Adipose tissue (tissue), 3 donors: ENCODE results near the gene AMER3. TPM values are rescaled to one million over a fixed set of nuclear protein-coding genes. Genes with fewer than 3 reads are reported as not detected.

Experiments
- H3K27ac ChIP-seq: one replicate; pipeline ENCODE4 v1.5.1; 2013; ENCODE audit warnings: low read depth, low read length
- WGBS, 3 donors: extraction: QIAGEN DNeasy Blood & Tissue Kit; methylation state at CpG; one replicate each; pipeline ENCODE4 v1.1.7; 2013; 5-methylcytosine and 5-hydroxymethylcytosine counted together
- polyA plus RNA-seq, 3 donors: library from polyadenylated mRNA; stranded (reverse); fragments of 200-250 nt; gene quantifications; one replicate each; pipeline ENCODE4 v1.2.3, GENCODE V29; 2013
- donor health status: healthy with polysubstance abuse.
- donor health status: Bipolar disorder and iron deficiency.
- donor health status: healthy.

AMER3 gene
- polyA plus RNA-seq, 3 donors = 0.03 to 0.28 (median 0.11) TPM

DNA sequence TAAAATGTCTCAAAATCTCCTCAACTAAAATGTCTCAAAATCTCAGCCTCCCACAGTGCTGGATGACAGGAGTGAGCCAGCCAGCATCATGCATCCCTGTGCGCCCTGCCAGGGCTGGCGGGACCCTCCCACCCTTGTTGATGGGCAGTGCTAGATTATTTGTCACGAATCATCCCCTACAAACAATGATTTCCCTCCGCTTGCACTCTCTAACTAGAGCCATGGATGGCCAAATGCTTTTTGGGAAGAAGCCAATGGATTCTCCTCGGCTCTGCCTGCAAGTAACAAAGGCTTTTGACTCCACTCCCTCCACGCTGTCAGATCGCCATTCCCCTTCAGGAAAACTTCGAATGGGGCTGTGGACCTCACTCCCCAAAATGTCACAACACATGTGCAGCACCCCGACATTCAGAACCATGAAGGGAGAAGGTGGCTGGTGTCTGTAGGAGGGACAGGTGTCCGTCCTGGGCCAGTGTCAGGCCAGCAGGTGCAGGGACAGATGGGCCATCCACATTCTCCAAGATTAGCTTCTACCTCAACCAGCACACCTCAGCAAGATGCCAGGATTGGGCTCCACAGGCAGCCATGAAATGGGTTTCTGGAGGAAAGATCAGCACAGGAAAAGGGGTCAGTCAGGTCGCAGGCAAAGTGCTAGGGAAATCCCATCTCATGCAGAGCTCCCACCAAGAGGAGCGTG is 11.5 kb downstream of the AMER3 start:
- 71 to 84% (median 76%) methylated on average over 12 of the region's 12 CpGs for WGBS, 3 donors
- H3K27ac ChIP-seq = no peak overlapping the region

DNA sequence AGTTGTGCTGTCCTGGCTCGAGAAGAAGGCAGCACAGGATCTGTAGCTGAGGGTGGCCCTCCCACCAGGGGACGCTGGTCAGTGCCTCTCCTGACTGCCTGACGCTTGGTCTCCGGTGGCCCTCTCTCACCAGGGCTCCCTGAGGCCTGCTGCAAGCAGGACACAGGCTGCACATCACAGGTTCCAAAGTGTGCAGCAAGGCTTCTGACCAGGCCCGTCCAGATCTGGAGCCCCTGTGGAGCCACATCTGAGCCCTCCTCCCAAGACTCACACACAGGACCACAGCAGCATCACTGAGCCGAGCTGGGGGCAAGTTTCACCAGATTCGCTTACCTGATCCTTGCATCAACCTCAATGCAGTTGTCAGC is 12.1 kb downstream of the AMER3 start:
- 61 to 80% (median 73%) methylated on average over 7 of the region's 7 CpGs for WGBS, 3 donors
- no peak overlapping the region for H3K27ac ChIP-seq

DNA sequence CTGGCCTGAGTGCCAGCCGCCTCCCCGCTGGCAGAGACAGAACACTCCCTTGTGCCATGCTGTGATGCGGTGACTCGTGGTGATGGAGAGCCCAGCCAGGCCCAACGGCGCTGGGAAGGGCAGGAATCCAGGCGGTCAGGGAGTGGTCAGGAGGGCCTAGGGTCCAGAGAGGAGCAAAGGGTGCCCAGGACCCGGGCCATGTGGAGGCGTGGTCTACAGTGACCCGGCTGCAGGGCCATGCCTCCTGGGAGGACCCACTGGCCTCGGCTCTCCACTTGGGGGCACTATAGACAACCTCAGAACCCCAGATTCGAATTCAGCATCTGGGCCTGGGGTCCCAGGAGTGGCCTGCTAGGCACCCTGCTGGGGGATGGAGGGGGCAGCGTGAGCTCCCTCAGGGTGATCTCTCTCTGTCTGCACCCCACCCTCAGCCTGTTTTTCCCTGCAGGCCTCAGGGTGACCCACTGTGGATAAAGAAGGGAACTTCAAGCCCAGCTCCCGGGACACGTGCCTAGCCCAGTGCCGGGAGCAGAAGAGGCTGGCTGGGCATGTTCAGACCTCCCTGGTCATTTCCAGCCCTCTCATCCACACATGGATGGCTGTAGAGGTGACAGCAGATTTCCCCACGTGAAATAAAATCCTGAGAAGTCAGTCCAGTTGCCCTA is 13.0 kb downstream of the AMER3 start:
- WGBS, 3 donors = 78 to 83% (median 81%) methylated on average over 17 of the region's 17 CpGs
- H3K27ac ChIP-seq = no peak overlapping the region

DNA sequence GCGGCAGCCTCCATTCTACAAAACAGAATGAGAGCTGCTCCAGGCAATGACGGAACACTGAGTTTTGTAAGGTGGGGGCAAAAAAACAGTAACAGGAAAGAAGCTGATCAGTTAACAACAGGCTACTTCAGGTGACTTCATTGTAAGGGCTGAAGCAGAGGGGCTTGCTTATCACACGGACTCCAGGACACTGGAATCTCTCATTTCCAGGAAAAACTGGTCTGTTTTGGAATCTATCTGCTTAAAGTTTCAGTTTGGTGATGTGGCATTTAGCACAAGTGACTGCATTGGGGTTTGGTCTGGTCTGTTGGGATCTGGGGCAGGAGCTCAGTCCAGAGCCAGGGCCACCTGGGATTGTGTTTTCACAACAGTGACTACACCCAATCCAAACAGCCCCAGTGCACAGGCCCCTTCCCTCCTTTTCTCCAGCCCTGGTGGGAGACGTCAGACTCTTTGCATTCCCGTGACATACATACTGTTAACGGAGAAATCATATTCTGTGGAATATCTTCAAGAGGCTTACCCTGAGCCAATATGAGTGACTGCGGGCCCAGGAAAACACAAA is 14.1 kb downstream of the AMER3 start:
- 70 to 78% (median 73%) methylated on average over 7 of the region's 7 CpGs for WGBS, 3 donors
- H3K27ac ChIP-seq = no peak overlapping the region

DNA sequence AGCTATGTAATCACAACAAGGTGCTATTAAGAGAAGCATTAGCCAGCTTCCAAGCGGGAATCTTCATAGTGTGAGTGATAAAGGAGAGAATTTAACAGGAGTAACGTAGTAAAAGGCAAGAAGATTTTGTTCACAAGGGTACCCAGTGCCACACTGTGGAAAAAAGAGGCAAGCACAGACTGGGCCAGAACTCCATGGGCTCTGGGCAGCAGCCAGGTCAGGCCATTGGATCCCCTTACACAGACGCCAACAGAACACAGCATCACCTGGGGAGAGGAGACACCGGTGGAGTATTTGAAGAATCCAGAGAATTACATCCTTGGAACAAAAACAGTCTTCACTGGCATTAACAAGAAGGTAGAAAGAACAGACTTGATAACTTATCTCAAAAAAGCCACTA is 21.2 kb downstream of the AMER3 start:
- H3K27ac ChIP-seq = no peak overlapping the region
- 33 to 50% (median 42%) methylated on average over 4 of the region's 4 CpGs for WGBS, 3 donors

DNA sequence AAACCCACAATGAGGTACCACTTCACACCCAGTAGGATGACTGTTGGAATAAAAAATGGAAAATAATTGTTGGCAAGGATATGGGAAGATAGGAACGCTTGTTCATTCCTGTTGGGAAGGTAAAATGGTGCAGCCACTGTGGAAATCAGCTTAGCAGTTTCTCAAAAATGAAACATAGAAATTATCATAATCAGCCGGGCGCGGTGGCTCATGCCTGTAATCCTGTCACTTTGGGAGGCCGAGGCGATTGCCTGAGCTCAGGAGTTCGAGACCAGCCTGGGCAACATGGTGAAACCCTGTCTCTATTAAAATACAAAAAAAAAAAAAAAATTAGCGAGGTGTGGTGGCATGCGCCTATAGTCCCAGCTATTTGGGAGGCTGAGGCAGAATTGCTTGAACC is 23.4 kb downstream of the AMER3 start:
- H3K27ac ChIP-seq = no peak overlapping the region
- WGBS, 3 donors = 85 to 97% (median 91%) methylated on average over 9 of the region's 9 CpGs

DNA sequence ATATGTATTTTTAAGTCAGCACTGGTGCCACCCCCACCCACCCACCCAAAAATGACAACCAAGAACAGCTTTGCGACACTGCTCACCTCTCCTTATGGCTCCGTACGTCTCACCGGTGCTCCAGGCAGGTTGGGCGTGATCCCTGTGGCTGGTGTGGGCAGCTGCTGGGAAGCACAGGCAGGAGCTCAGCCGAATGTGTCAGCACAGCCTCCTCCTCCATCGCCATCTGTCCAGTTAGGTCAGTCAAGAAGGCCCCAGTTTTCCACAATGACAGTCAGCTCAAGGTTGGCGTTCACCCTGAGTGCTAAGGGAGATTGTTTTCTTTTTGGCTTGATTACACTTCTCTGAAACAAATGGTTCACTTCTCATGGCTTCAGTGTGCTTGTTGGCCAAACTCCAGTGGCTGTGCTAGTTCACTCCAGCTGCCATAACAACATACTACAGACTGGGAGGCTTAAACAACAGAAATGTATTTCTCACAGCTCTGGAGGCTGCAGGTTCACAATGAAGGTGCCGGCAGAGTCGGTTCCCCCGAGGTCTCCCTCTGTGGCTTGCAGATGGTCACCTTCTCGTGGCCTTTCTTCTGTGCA is 30.2 kb downstream of the AMER3 start:
- 37 to 88% (median 84%) methylated on average over 12 of the region's 12 CpGs for WGBS, 3 donors
- H3K27ac ChIP-seq = no peak overlapping the region

DNA sequence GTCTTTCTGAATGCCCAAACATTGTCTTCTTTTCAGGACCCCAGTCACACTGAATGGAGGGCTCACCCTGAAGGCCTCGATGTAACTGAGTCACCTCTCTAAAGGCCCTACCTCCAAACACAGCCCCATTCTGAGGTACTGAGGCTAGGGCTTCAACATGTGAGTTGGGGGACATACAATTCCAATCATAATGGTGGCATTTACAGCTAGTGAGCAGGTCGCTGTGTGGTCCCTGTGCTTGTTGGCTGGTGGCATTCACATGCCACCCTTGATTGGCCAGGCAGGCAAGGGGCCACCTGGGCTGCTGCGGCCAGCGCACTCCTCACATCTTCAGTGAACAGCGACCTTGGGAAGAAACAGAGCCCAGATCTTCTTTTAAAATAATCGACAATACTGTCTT is 30.7 kb downstream of the AMER3 start:
- 91 to 93% (median 92%) methylated on average over 6 of the region's 6 CpGs for WGBS, 3 donors

DNA sequence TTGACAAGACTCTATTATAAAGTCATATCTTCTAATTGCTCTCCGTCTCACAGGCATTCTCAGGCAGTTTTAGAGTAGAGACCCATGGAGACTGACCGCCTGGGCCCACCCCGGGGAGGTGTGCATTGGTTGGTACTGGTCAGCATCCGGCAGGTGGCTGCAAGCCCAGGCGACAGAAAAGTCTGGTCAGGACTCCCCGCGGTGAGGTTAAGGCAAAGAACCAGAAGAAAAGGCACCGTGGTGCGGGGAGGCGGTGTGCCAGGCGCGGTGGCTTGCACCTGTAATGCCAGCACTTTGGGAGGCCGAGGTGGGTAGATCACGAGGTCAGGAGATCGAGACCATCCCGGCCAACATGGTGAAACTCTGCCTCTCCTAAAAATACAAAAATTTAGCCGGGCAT is 32.5 kb downstream of the AMER3 start:
- 86 to 91% (median 89%) methylated on average over 17 of the region's 17 CpGs for WGBS, 3 donors
- no peak overlapping the region for H3K27ac ChIP-seq

More for the DNA sequence above, 30.7 kb downstream of the AMER3 start:
- no peak overlapping the region for H3K27ac ChIP-seq

DNA sequence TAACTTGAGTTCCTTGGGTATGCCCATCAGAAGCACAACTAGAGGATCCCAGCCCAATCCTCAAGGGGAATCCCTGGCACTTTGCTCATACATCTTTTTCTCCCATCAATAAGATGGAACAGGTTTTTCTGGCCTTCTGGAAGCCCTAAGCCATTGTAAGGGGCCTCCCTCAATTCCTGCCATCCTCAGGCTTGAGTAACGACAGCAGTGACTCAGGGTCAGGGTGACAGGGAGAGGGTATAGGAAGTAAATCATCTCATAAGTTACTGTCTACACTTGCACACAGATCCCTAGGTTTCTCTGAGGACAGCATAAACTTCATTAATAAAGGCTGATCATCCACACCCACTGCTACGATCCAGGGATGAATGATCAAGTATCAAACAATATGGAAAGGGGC is 35.0 kb downstream of the AMER3 start:
- WGBS, 3 donors = 74 to 79% (median 76%) methylated on average over 2 of the region's 2 CpGs
- H3K27ac ChIP-seq = no peak overlapping the region

DNA sequence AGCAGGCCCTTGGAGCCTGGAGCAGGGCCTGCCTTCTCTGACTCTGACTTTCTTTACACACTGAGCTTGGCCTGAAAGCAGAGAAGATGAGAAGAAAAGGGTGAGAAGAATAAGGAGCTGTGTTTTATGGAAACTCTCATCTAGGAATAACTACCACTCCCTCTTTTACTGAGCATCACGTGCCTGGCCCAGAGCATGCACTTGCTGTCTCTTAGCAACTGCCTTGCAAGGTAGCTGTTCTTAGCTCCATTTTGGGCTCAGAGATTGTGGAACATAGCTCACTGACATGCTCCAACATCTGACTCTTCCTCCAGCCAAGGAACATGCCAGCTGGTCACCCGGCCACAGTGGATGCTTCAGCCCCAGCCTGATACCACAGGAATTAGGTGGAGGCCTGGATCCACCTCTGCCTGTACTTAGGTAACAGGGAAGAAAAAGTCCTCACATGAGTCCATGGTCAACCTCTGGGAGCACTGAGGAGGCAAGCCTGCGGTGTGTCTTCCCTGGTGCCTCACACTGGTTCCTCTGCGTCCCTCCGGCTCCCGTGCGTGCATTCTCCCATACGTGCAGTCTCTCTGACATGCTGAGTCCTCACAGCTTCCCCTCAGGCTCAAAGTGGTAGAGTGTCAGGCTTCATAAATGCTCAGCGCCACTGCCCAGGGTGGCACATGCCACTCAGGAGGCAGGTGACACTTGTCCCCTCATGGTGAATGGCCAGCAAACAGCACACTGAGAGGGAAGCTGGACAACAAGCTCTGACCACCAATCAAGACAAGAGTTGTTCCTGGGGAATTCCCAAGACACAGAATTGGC is 35.7 kb downstream of the AMER3 start:
- WGBS, 3 donors = 85 to 92% (median 89%) methylated on average over 9 of the region's 9 CpGs
- no peak overlapping the region for H3K27ac ChIP-seq

DNA sequence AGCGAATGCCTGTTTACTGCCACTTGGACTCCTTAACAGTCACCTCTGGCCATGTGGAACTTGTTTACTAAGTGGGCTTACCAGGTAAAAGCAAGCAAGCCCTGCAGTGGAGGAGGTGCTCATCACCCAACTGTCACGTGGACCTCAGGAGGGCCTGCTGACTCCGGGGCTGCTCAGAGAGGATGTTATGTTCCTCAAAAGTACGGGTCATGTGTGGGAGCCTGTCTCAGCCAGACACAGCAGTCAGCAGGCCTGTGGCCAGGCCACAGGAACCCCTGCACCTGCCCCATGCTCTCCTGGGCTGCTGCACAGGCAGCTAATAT is 36.2 kb downstream of the AMER3 start:
- WGBS, 3 donors = 30 to 41% (median 37%) methylated on average over 4 of the region's 4 CpGs
- no peak overlapping the region for H3K27ac ChIP-seq

DNA sequence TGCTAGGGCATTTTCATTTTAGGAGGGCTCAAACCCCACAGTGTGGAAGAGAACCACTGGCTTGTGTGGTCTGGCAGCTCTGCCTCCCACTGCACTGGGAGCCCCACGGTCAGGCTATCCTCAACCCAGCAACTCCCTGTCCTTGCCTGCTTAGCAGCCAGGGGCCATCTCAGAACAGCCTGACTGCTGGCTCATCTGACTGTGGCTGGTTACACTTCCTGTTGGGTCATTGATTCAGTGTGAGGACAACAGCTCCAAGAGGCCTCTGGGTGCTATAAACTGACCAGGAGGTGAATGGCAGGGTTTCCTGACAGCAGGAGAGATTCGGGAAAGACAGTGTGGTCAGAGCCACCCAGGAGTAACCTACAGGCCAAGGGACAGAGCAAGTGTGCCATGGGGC is 40.1 kb downstream of the AMER3 start:
- WGBS, 3 donors = 53 to 67% (median 61%) methylated on average over 2 of the region's 2 CpGs
- no peak overlapping the region for H3K27ac ChIP-seq

DNA sequence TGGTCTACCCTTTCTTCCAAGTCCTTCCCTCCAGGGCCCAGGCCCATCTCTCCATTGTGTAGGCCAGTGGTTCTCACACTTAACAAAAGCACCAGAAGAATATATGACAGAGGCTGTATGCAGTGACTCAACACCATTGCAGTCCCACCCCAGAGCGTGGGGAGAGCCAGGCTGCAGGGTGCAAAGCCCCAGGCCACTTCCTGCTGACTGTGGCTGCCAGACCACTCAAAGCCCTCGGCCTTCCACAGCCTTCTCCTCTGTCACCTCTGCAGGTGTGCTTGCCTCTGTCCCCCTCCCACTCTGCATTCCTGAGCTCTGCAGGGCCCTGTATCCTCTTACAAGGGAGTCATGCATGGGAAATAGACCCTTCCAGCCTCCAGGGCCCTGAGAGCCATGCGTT is 41.0 kb downstream of the AMER3 start:
- H3K27ac ChIP-seq = no peak overlapping the region
- WGBS, 3 donors = 65 to 70% (median 69%) methylated on average over 3 of the region's 3 CpGs

DNA sequence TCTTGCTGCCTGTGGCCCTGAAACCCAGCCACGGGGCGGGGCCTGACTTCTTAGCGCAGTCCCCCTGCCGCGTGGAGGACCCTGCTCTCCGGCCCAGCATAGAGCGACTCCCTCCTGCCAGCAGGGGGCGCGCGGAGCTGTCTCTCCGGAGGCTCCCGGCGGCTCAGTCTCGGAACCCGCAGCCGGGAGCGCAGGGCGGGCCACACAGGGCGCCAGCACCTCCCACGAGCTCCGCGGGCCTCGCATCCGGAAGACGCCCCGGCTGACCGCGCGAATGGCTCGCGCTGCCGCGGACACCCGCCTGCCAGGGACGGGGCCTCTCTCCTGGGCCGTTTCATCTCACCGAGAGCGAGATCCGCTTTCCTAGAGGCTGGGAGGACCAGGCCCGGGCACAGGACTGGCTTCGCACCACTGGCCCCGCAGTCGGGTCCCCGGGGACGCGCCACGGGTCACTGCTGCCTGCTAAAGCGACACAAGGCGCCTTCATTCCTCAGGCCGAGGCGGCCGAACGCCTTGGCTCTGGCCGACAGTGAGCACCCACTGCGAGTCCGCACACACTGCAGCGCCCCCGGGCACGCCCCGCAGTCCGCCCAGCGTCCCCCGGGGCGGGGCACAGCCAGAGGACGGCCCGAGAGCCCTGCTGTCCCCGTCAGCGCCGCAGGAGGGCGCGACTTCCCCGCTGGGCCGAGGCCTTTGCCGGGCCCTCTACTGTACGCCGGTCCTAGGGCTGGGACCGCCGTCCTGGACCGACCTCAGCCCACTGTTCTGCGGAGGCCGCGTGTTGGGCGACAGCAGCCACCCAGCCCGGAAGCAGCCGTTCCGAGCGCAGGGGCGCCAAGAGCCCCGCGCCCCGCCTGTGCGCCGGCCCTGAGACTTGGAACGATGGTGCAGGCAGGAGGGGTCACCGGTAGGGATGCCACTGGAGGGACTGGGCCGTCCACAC is 42.4 kb downstream of the AMER3 start:
- no peak overlapping the region for H3K27ac ChIP-seq
- 0% methylated on average over 88 to 96 of the region's 96 CpGs for WGBS, 3 donors

DNA sequence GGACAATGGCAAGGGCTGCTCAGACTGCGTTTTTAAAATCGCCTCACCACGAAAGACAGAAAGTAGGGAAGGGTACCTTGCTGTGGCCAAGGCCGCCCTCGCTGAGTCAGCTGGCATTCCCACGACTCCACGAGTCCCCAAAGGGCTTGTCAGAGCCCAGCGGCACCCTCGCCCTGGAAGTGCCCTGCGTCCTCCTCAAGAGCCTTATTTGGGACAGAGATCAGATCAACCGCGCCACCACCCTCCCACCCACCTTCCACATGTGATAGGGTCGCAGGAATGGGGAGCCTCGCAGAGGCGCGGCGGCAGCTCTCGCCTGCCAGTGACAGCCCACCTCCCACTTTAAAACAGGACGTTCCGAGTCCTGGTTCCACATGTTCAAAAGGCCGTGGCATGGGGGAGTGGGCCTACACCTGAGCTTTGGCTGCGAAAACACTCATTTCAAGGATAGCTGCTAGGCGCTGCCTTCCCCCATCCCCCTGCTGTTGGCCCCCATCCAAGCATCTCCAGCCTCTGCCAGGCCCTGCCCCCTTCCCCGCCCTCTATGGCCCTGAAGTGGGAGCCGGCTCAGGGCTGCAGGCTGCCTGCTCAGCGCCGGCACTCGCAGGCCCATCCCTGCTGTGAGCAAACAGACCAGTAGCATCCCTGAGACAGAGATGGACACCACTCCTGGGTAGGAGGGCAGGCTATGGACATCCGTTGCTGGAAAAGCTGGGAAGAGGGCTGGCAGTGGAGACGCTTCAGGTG is 43.3 kb downstream of the AMER3 start:
- H3K27ac ChIP-seq = no peak overlapping the region
- WGBS, 3 donors = 20 to 25% (median 23%) methylated on average over 29 to 30 of the region's 30 CpGs

DNA sequence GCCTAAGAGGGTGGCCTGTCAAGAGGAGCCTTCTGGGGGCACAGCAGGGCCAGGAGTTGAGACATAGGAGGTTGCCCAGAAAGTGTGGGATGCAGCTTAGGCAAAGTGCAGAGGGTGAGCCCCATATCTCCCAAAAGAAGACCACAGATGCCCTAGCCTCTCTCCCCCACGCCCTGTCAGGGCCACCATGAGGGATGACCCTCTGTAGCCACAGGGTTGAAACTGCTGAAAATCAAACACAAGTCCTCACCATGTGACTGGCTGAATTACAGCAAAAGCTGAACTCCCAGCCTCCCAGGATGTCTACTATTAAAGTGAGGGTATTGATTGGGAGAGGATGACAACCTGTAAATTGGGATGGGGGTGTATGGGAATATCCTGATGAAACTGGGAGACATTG is 44.0 kb downstream of the AMER3 start:
- no peak overlapping the region for H3K27ac ChIP-seq

More for the DNA sequence above, 44.0 kb downstream of the AMER3 start:
- WGBS, 3 donors = 86 to 94% (median 86%) methylated on average over 1 of the region's 1 CpG
